DND-41 (cell line): Measurements from ENCODE around the gene NUDCD3.

Experiments
- ATAC-seq: fragments of 200-7000 bp; cut with Tn5 transposase; 3 replicates; pipeline ENCODE4 v1.9.1; 2021; ENCODE audit warnings: low read depth; ENCODE audit not compliant: insufficient read depth
- DNase-seq: peaks from one replicate; pipeline ENCODE4 v3.0.0-alpha.2; 2020
- H2AFZ ChIP-seq: 2 replicates; pipeline ENCODE4 v1.6.0; 2012; ENCODE audit warnings: low read depth, low read length
- H3K27ac ChIP-seq: 2 replicates; pipeline ENCODE4 v1.5.1; 2012; ENCODE audit warnings: low read length, inconsistent platforms
- H3K27me3 ChIP-seq: fragments of 200-600 bp; sonication (generic); 2 replicates; pipeline ENCODE4 v1.6.0; 2012; ENCODE audit warnings: low read length, mild to moderate bottlenecking, inconsistent platforms; ENCODE audit not compliant: insufficient read depth, poor library complexity
- H3K36me3 ChIP-seq: 2 replicates; pipeline ENCODE4 v1.5.1; 2012; ENCODE audit warnings: low read length, inconsistent platforms; ENCODE audit not compliant: insufficient read depth
- H3K4me1 ChIP-seq: 2 replicates; pipeline ENCODE4 v1.5.1; 2012; ENCODE audit warnings: mild to moderate bottlenecking, low read length; ENCODE audit not compliant: insufficient read depth
- H3K4me2 ChIP-seq: 2 replicates; pipeline ENCODE4 v1.6.0; 2012; ENCODE audit warnings: mild to moderate bottlenecking, moderate library complexity, low read length, inconsistent platforms; ENCODE audit not compliant: insufficient read depth
- H3K4me3 ChIP-seq, 2 experiments: fragments of 200-600 bp in 1 of 2; shearing (Covaris generic) in 1 of 2; 2 replicates each; pipeline ENCODE4 v1.5.1; 2012 to 2016; ENCODE audit warnings: inconsistent platforms in 2 of 2, low read length in 2 of 2, mild to moderate bottlenecking in 2 of 2, low read depth in 1 of 2, moderate library complexity in 1 of 2
- H3K79me2 ChIP-seq: 2 replicates; pipeline ENCODE4 v1.6.0; 2012; ENCODE audit warnings: low read length, inconsistent platforms; ENCODE audit not compliant: insufficient read depth
- H3K9ac ChIP-seq: 2 replicates; pipeline ENCODE4 v1.6.0; 2012; ENCODE audit warnings: low read depth, mild to moderate bottlenecking, inconsistent platforms, low read length, moderate library complexity
- H3K9me3 ChIP-seq: 2 replicates; pipeline ENCODE4 v1.5.1; 2012; ENCODE audit warnings: low read length, moderate library complexity, mild to moderate bottlenecking, inconsistent platforms; ENCODE audit not compliant: insufficient read depth, severe bottlenecking
- H4K20me1 ChIP-seq: 2 replicates; pipeline ENCODE4 v1.6.0; 2012; ENCODE audit warnings: low read length; ENCODE audit not compliant: insufficient read depth
- CTCF ChIP-seq: IDR thresholded peaks from 2 replicates; pipeline ENCODE4 v1.5.1; 2012; ENCODE audit warnings: borderline replicate concordance, low read length, moderate library complexity, mild to moderate bottlenecking; ENCODE audit not compliant: poor library complexity, severe bottlenecking; ENCODE audit errors: extremely low read depth
- EZH2 ChIP-seq: IDR thresholded peaks from 3 replicates; pipeline ENCODE4 v1.6.1; 2012; ENCODE audit warnings: borderline replicate concordance, low read depth, mild to moderate bottlenecking, moderate library complexity, low read length, inconsistent platforms; ENCODE audit not compliant: severe bottlenecking

Gene NUDCD3

GRCh38 chr7:44433255-44434022 lies 57.0 kb downstream of the NUDCD3 start:
- no peak overlapping the region for H3K4me2 ChIP-seq
- no peak overlapping the region for H3K4me3 ChIP-seq
- peaks cover 51% of the 10 kb centered on the region for H4K20me1 ChIP-seq
- ATAC-seq (no peak), DNase-seq (no peak)
- no peak overlapping the region for H2AFZ ChIP-seq
- H3K79me2 ChIP-seq, result peaks cover 17% of the 10 kb centered on the region; the same call in 1 of the 2 replicates
- peaks cover 25% of the 10 kb centered on the region for H3K36me3 ChIP-seq
- no peak overlapping the region for H3K27ac ChIP-seq
- H3K9ac ChIP-seq, result no peak overlapping the region
- H3K27me3 ChIP-seq, result no peaks in the 10 kb centered on the region
- H3K4me1 ChIP-seq, result no peaks in the 10 kb centered on the region
- TF ChIP-seq EZH2 (no peak), CTCF (no peak)
- no peaks in the 10 kb centered on the region for H3K9me3 ChIP-seq

GRCh38 chr7:44432381-44432977 lies 58.0 kb downstream of the NUDCD3 start:
- H2AFZ ChIP-seq, result no peak overlapping the region
- DNase-seq (no peak), ATAC-seq (no peak)
- peaks cover 53% of the 10 kb centered on the region for H4K20me1 ChIP-seq
- peaks cover 29% of the 10 kb centered on the region for H3K36me3 ChIP-seq
- H3K27ac ChIP-seq, result no peak overlapping the region
- H3K27me3 ChIP-seq, result no peaks in the 10 kb centered on the region
- H3K79me2 ChIP-seq, result peaks cover 17% of the 10 kb centered on the region; the same call in 1 of the 2 replicates
- H3K9me3 ChIP-seq, result no peaks in the 10 kb centered on the region
- H3K4me1 ChIP-seq, result no peaks in the 10 kb centered on the region
- no peak for TF ChIP-seq CTCF
- TF ChIP-seq EZH2, result no peak
- H3K4me3 ChIP-seq, result no peak overlapping the region
- H3K4me2 ChIP-seq, result no peak overlapping the region
- H3K9ac ChIP-seq, result no peak overlapping the region

- Histone ChIP-seq H3K27ac (no peak overlapping the region), H3K4me2 (no peak overlapping the region), H3K79me2 (peaks cover 17% of the 10 kb centered on the region; the same call in 1 of the 2 replicates), H3K9ac (no peak overlapping the region), H3K36me3 (peaks cover 40% of the 10 kb centered on the region), H3K9me3 (no peaks in the 10 kb centered on the region), H2AFZ (no peak overlapping the region), H4K20me1 (peaks cover 55% of the 10 kb centered on the region), H3K4me3 (no peak overlapping the region), H3K4me1 (no peaks in the 10 kb centered on the region), H3K27me3 (no peaks in the 10 kb centered on the region)
- DNase-seq, result no peak
- ATAC-seq, result peak; percentile 35; the same call in 2 of the 3 replicates
- TF ChIP-seq EZH2, result no peak
- TF ChIP-seq CTCF, result peak; percentile 33
Measured at GRCh38 chr7:44431091-44431608, 59.3 kb downstream of the NUDCD3 start.
